ENCODE results near the gene URM1. TPM values are rescaled to one million over a fixed set of nuclear protein-coding genes. Genes with fewer than 3 reads are reported as not detected.

URM1 gene
- total and polyA plus RNA-seq, 10 of the 15 experiments (the other 5 are each of a cell fraction or from before 2014, with no cell fraction given): 7.9 to 75.8 (median 63.7) TPM

GRCh38 chr9:128321879-128322403 lies 49.2 kb upstream of the URM1 start (continued):
- TF ChIP-seq ZBTB40 (IDR thresholded peaks at IDR 0.05; ENCODE audit: borderline replicate concordance) (no peak), EED (IDR thresholded peaks at IDR 0.05; ENCODE audit: low read depth) (no peak), SUZ12 (IDR thresholded peaks at IDR 0.05; ENCODE audit: unreplicated experiment) (no peak), RAD21 (IDR thresholded peaks at IDR 0.05; ENCODE audit: insufficient read depth, low read depth, low read length) (no peak), MTA3 (IDR thresholded peaks at IDR 0.05; ENCODE audit: borderline replicate concordance, low read length) (peak; percentile 64; the same call in 1 of the 2 replicates), BHLHE40 (IDR thresholded peaks at IDR 0.05; ENCODE audit: borderline replicate concordance in 1 of 2, low read depth in 2 of 2, low read length in 1 of 2) (peak; percentile 65 to 84), PML (IDR thresholded peaks at IDR 0.05; ENCODE audit: low read length) (0 out of 2 replicates have a peak, but pooled peaks have one; percentile 74), CHD2 (IDR thresholded peaks at IDR 0.05; ENCODE audit: borderline replicate concordance, low read depth, low read length) (no peak), SMAD5 (IDR thresholded peaks at IDR 0.05; ENCODE audit: low read depth) (peak; percentile 77; the same call in 1 of the 2 replicates)

Data from GM12878 (cell line).